Measurements from ENCODE around the gene PRSS56. TPM values are rescaled to one million over a fixed set of nuclear protein-coding genes. Genes with fewer than 3 reads are reported as not detected.

The PRSS56 gene
- polyA plus RNA-seq, 10 donors, result 0.71 to 2.4 (median 1.3) TPM

- DNase-seq, result no peak
These were observed 18.8 kb upstream of the PRSS56 start for GRCh38 chr2:232501331-232501771.

GRCh38 chr2:232501794-232502390 is 18.3 kb upstream of the PRSS56 start:
- DNase-seq, result no peak

GRCh38 chr2:232502511-232502910 is 17.7 kb upstream of the PRSS56 start:
- DNase-seq, result no peak

- peak in 1 of 3 donors; percentile 59 for DNase-seq
These were observed 17.0 kb upstream of the PRSS56 start for GRCh38 chr2:232502911-232503808.

GRCh38 chr2:232503809-232504323 is 16.3 kb upstream of the PRSS56 start:
- DNase-seq, result no peak

- no peak for DNase-seq
These were observed 15.8 kb upstream of the PRSS56 start for GRCh38 chr2:232504438-232504837.

- DNase-seq, result no peak
These were observed 14.3 kb upstream of the PRSS56 start for GRCh38 chr2:232505856-232506255.

- no peak for DNase-seq
These were observed 13.5 kb upstream of the PRSS56 start for GRCh38 chr2:232506709-232507108.

- no peak for DNase-seq
These were observed 11.9 kb upstream of the PRSS56 start for GRCh38 chr2:232508251-232508650.

- no peak for DNase-seq
These were observed 8.8 kb upstream of the PRSS56 start for GRCh38 chr2:232511336-232511890.

- DNase-seq, result no peak
These were observed 7.6 kb upstream of the PRSS56 start for GRCh38 chr2:232512602-232513001.

GRCh38 chr2:232513353-232513752 is 6.8 kb upstream of the PRSS56 start:
- DNase-seq, result no peak

- DNase-seq, result no peak
These were observed 4.5 kb upstream of the PRSS56 start for GRCh38 chr2:232515639-232516038.

- DNase-seq, result no peak
These were observed 3.6 kb upstream of the PRSS56 start for GRCh38 chr2:232516551-232516950.

GRCh38 chr2:232518844-232519243 is 1.3 kb upstream of the PRSS56 start:
- no peak for DNase-seq

GRCh38 chr2:232520489-232520888 is 301 bp downstream of the PRSS56 start:
- no peak for DNase-seq

- no peak for DNase-seq
These were observed 910 bp downstream of the PRSS56 start for GRCh38 chr2:232521098-232521497.

- DNase-seq, result peak in 1 of 3 donors; percentile 70
These were observed 1.9 kb downstream of the PRSS56 start for GRCh38 chr2:232521959-232522622.

GRCh38 chr2:232522623-232523401 is 2.6 kb downstream of the PRSS56 start:
- no peak for DNase-seq

- DNase-seq, result no peak
These were observed 3.2 kb downstream of the PRSS56 start for GRCh38 chr2:232523402-232523681.
